ENCODE data around the gene SPAG4. TPM values are rescaled to one million over a fixed set of nuclear protein-coding genes. Genes with fewer than 3 reads are reported as not detected.

Gene SPAG4
- total and polyA plus RNA-seq, 2 donors (not counting 1 experiment from before 2014, with no cell fraction given) = 3.7 to 4.7 TPM

DNA sequence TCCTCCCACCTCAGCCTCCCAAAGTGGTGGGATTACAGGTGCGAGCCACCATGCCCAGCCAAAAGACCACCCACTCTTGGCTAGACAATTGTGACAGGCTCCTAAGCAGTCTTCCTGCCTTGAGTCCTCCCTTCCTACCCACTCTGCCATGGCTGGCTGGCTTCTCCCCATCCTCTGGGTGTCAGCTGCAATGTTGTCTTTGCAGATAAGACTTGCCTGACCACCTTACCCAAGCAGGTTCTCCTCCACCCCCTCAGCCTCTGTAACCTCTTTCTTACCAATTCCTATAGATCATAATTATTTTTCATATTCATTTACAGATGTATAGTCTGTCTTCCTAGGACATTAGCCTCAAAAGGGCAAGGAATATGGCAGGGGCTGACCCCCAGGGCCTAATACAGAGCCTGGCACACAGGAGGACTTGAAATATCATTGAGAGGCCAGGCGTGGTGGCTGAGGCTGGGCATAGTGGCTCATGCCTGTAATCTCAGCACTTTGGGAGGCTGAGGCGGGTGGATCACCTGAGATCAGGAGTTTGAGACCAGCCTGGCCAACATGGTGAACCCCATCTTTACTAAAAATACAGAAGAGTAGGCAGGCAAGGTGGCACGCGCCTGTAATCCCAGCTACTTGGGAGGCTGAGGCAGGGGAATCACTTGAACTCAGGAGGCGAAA is 28.7 kb upstream of the SPAG4 start:
- no peak overlapping the region for H3K4me3 ChIP-seq (ENCODE audit: control extremely low read depth in 1 of 5, extremely low read depth in 1 of 5, insufficient read depth in 1 of 5, low read depth in 2 of 5, low read length in 4 of 5)
- H3K27ac ChIP-seq (ENCODE audit: low read length in 2 of 2) = no peak overlapping the region
- DNase-seq = no peak
- no peaks in the 10 kb centered on the region for H4K20me1 ChIP-seq (ENCODE audit: control insufficient read depth, insufficient read depth, low read length, poor library complexity, severe bottlenecking)
- H3K36me3 ChIP-seq (replicated peaks in 1 of 2; ENCODE audit: control extremely low read depth in 1 of 2, control insufficient read depth in 1 of 2, extremely low read depth in 1 of 2, insufficient read depth in 2 of 2, low read length in 1 of 2) = no peaks in the 10 kb centered on the region
- CTCF ChIA-PET = no interaction called here
- H3K27me3 Mint-ChIP-seq = peaks cover 8% of the 10 kb centered on the region
- H3K9ac ChIP-seq (ENCODE audit: low read length) = no peak overlapping the region
- no peaks in the 10 kb centered on the region for H3K4me1 Mint-ChIP-seq
- H3K27ac Mint-ChIP-seq = no peak overlapping the region
- H3K9me3 ChIP-seq (ENCODE audit: control extremely low read depth in 1 of 3, control insufficient read depth in 2 of 3, insufficient read depth in 1 of 3, low read length in 2 of 3) = peaks cover 0 to 12% (median 2%) of the 10 kb centered on the region in 3 donors
- intact Hi-C loops (cut with micrococcal nuclease) = no loop called here
- H3K9me3 Mint-ChIP-seq (ENCODE audit: insufficient read depth) = no peaks in the 10 kb centered on the region
- H3K4me1 ChIP-seq (ENCODE audit: control insufficient read depth in 2 of 2, insufficient read depth in 2 of 2, low read length in 2 of 2) = no peaks in the 10 kb centered on the region
- POLR2A ChIA-PET = no interaction called here
- H3K4me3 Mint-ChIP-seq = no peak overlapping the region
- no peak for ATAC-seq (ENCODE audit: low read depth)
- no peak overlapping the region for H2AFZ ChIP-seq (ENCODE audit: insufficient read depth, low read depth, low read length, poor library complexity, severe bottlenecking)
- TF ChIP-seq, protein P1, sequence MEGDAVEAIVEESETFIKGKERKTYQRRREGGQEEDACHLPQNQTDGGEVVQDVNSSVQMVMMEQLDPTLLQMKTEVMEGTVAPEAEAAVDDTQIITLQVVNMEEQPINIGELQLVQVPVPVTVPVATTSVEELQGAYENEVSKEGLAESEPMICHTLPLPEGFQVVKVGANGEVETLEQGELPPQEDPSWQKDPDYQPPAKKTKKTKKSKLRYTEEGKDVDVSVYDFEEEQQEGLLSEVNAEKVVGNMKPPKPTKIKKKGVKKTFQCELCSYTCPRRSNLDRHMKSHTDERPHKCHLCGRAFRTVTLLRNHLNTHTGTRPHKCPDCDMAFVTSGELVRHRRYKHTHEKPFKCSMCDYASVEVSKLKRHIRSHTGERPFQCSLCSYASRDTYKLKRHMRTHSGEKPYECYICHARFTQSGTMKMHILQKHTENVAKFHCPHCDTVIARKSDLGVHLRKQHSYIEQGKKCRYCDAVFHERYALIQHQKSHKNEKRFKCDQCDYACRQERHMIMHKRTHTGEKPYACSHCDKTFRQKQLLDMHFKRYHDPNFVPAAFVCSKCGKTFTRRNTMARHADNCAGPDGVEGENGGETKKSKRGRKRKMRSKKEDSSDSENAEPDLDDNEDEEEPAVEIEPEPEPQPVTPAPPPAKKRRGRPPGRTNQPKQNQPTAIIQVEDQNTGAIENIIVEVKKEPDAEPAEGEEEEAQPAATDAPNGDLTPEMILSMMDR (IDR thresholded peaks at IDR 0.05) = no peak
- WGBS (ENCODE audit: insufficient coverage) = 97% methylated on average over 3 of the region's 6 CpGs
- no peak overlapping the region for H3K4me2 ChIP-seq (replicated peaks; ENCODE audit: low read depth, low read length, poor library complexity, severe bottlenecking)
- peaks cover 0 to under 1% (median 0%) of the 10 kb centered on the region in 4 experiments for H3K27me3 ChIP-seq (replicated peaks in 1 of 4; ENCODE audit: control extremely low read depth in 1 of 4, control insufficient read depth in 3 of 4, insufficient read depth in 4 of 4, low read length in 3 of 4)
- H3K79me2 ChIP-seq (ENCODE audit: control insufficient read depth, insufficient read depth, low read length) = no peaks in the 10 kb centered on the region

DNA sequence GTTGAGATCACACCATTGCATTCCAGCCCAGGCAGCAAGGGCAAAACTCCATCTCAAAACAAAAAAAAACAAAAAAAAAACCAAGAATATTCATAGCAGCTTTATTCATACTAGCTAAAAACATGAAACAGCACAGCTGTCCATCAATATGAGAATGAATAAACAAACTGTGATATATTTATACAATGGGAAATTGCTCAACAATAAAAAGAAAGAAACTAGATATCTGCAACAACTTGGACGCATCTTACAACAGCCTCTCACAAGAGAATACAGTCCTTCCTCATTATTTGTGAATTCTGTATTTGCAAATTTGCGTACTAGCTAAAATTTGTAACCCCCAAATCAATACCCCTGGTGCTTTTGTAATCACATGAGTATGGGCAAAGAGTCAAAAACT is 28.2 kb upstream of the SPAG4 start:
- Histone ChIP-seq H3K27me3 (replicated peaks in 1 of 4; ENCODE audit: control extremely low read depth in 1 of 4, control insufficient read depth in 3 of 4, insufficient read depth in 4 of 4, low read length in 3 of 4) (no peaks in the 10 kb centered on the region), H3K4me3 (ENCODE audit: control extremely low read depth in 1 of 5, extremely low read depth in 1 of 5, insufficient read depth in 1 of 5, low read depth in 2 of 5, low read length in 4 of 5) (no peak overlapping the region), H3K36me3 (replicated peaks in 1 of 2; ENCODE audit: control extremely low read depth in 1 of 2, control insufficient read depth in 1 of 2, extremely low read depth in 1 of 2, insufficient read depth in 2 of 2, low read length in 1 of 2) (no peaks in the 10 kb centered on the region), H3K4me1 (ENCODE audit: control insufficient read depth in 2 of 2, insufficient read depth in 2 of 2, low read length in 2 of 2) (no peaks in the 10 kb centered on the region), H2AFZ (ENCODE audit: insufficient read depth, low read depth, low read length, poor library complexity, severe bottlenecking) (no peak overlapping the region), H4K20me1 (ENCODE audit: control insufficient read depth, insufficient read depth, low read length, poor library complexity, severe bottlenecking) (no peaks in the 10 kb centered on the region), H3K4me2 (replicated peaks; ENCODE audit: low read depth, low read length, poor library complexity, severe bottlenecking) (no peak overlapping the region), H3K27ac (ENCODE audit: low read length in 2 of 2) (no peak overlapping the region), H3K9ac (ENCODE audit: low read length) (no peak overlapping the region), H3K9me3 (ENCODE audit: control extremely low read depth in 1 of 3, control insufficient read depth in 2 of 3, insufficient read depth in 1 of 3, low read length in 2 of 3) (peaks cover 0 to 7% (median 0%) of the 10 kb centered on the region in 3 donors), H3K79me2 (ENCODE audit: control insufficient read depth, insufficient read depth, low read length) (no peaks in the 10 kb centered on the region)
- Mint-ChIP-seq H3K27ac (no peak overlapping the region), H3K9me3 (ENCODE audit: insufficient read depth) (no peaks in the 10 kb centered on the region), H3K4me1 (no peaks in the 10 kb centered on the region), H3K27me3 (peaks cover 8% of the 10 kb centered on the region), H3K4me3 (no peak overlapping the region)
- intact Hi-C loops (cut with micrococcal nuclease) = no loop called here
- ATAC-seq (ENCODE audit: low read depth) (no peak), DNase-seq (no peak)
- TF ChIP-seq, protein P1 (IDR thresholded peaks at IDR 0.05) = no peak
- TF ChIP-seq EZH2 (IDR thresholded peaks at IDR 0.05; ENCODE audit: borderline replicate concordance, insufficient read depth, low read depth, low read length, poor library complexity, severe bottlenecking) = no peak
- CTCF ChIA-PET = interaction anchor here (0.6 kb wide), 1 partner anchor 313 kb away, joined by 3 read pairs; no protein-coding TSS in a partner anchor
- POLR2A ChIA-PET = no interaction called here
- WGBS (ENCODE audit: insufficient coverage) = no CpG with 5 or more reads among the region's 2 CpGs

Data from B cell (primary cell).